HepG2 (cell line): ENCODE measurements around the gene ELL. TPM values are rescaled to one million over a fixed set of nuclear protein-coding genes. Genes with fewer than 3 reads are reported as not detected.
A peak's percentile ranks its signal among the peaks of the same experiment; 100 is the strongest.

Source experiments
- ARNT2 ChIP-seq: sonication (generic); formaldehyde crosslinking; IDR thresholded peaks from 2 replicates; pipeline ENCODE4 v1.8.0; 2022; ENCODE audit warnings: mild to moderate bottlenecking, low read depth, missing genetic modification reagents, moderate library complexity
- CREB1 ChIP-seq, 2 experiments: fragments of 450-650 bp in 1 of 2; IDR thresholded peaks; 2 replicates each; pipeline ENCODE4 v1.6.1; 2016 to 2017; ENCODE audit warnings: control low read depth in 1 of 2, mild to moderate bottlenecking in 1 of 2, missing compliant biosample characterization in 1 of 2, missing genetic modification characterization in 1 of 2
- ELF4 ChIP-seq: sonication (generic); formaldehyde crosslinking; IDR thresholded peaks from 2 replicates; pipeline ENCODE4 v1.5.0; 2020; ENCODE audit warnings: missing genetic modification reagents, mild to moderate bottlenecking, moderate library complexity, borderline replicate concordance
- FLYWCH1 ChIP-seq: sonication (generic); formaldehyde crosslinking; IDR thresholded peaks from 2 replicates; pipeline ENCODE4 v1.8.1; 2023; ENCODE audit warnings: mild to moderate bottlenecking, missing genetic modification reagents
- MAFK ChIP-seq, 2 experiments: IDR thresholded peaks in 1 of 2; conservative IDR thresholded peaks in 1 of 2; 2 replicates each; pipeline ENCODE4 v1.6.1; 2011; ENCODE audit warnings: improper control_type of control experiment in 2 of 2, low read length in 2 of 2
- PHF20 ChIP-seq: sonication (generic); formaldehyde crosslinking; IDR thresholded peaks from 2 replicates; pipeline ENCODE4 v1.5.0; 2020; ENCODE audit warnings: mild to moderate bottlenecking, missing genetic modification reagents
- RAD21 ChIP-seq: fragments of 450-650 bp; formaldehyde crosslinking; IDR thresholded peaks from 2 replicates; pipeline ENCODE4 v1.5.0; 2020; ENCODE audit warnings: mild to moderate bottlenecking
- RFXANK ChIP-seq: IDR thresholded peaks from 2 replicates; pipeline ENCODE4 v1.6.1; 2016
- SIX1 ChIP-seq: sonication (generic); formaldehyde crosslinking; IDR thresholded peaks from 2 replicates; pipeline ENCODE4 v1.4.0; 2020; ENCODE audit warnings: missing genetic modification reagents, borderline replicate concordance
- SP5 ChIP-seq: IDR thresholded peaks from 2 replicates; pipeline ENCODE4 v1.6.1; 2016; ENCODE audit warnings: low read depth, borderline replicate concordance
- ZFP90 ChIP-seq: sonication (generic); formaldehyde crosslinking; IDR thresholded peaks from 2 replicates; pipeline ENCODE4 v1.8.0; 2022; ENCODE audit warnings: missing genetic modification reagents, mild to moderate bottlenecking, inconsistent platforms, borderline replicate concordance
- ZKSCAN8 ChIP-seq: IDR thresholded peaks from 2 replicates; pipeline ENCODE4 v1.6.1; 2016; ENCODE audit warnings: borderline replicate concordance, missing genetic modification reagents, missing compliant biosample characterization
- ZNF235 ChIP-seq: sonication (generic); formaldehyde crosslinking; IDR thresholded peaks from 2 replicates; pipeline ENCODE4 v1.8.1; 2023; ENCODE audit warnings: mild to moderate bottlenecking, missing genetic modification reagents, borderline replicate concordance
- ZNF354B ChIP-seq: sonication (generic); formaldehyde crosslinking; IDR thresholded peaks from 2 replicates; pipeline ENCODE4 v1.8.0; 2022; ENCODE audit warnings: mild to moderate bottlenecking, missing genetic modification reagents
- ZNF44 ChIP-seq: sonication (generic); formaldehyde crosslinking; IDR thresholded peaks from 2 replicates; pipeline ENCODE4 v1.5.1; 2020; ENCODE audit warnings: mild to moderate bottlenecking, missing genetic modification reagents
- ZNF775 ChIP-seq: sonication (generic); formaldehyde crosslinking; IDR thresholded peaks from 2 replicates; pipeline ENCODE4 v1.4.0; 2020; ENCODE audit warnings: missing genetic modification reagents, mild to moderate bottlenecking, moderate library complexity, borderline replicate concordance
- ZSCAN20 ChIP-seq: sonication (generic); formaldehyde crosslinking; IDR thresholded peaks from 2 replicates; pipeline ENCODE4 v1.4.0; 2020; ENCODE audit warnings: missing genetic modification reagents, mild to moderate bottlenecking, borderline replicate concordance
- polyA plus RNA-seq, 8 experiments: library from polyadenylated mRNA; depleted of rRNA in 3 of 8; stranded (reverse) in 7 of 8; unstranded in 1 of 8; fragments of >200 nt; fragmentation: Illumina TruSeq in 4 of 8; extraction: Trizol in 4 of 8; gene quantifications; 2 replicates each; pipeline versions ENCODE4 v1.2.1 to v1.2.3, GENCODE V29; 2011 to 2016; ENCODE audit warnings: low read depth in 4 of 8, missing spikeins in 1 of 8, mixed read lengths in 1 of 8; ENCODE audit not compliant: insufficient read depth in 1 of 8
- total RNA-seq, 5 experiments: library from RNA; depleted of rRNA; stranded (reverse); fragments of >200 nt; fragmentation: Illumina TruSeq; extraction: Trizol; gene quantifications; 2 replicates each; pipeline ENCODE4 v1.2.3, GENCODE V29; 2016; ENCODE audit warnings: low read depth in 1 of 5
- TF ChIP-seq, protein P1 (sequence below): sonication (generic); formaldehyde crosslinking; IDR thresholded peaks from 2 replicates; pipeline ENCODE4 v1.4.0; 2020; ENCODE audit warnings: missing genetic modification reagents
- TF ChIP-seq, protein P2 (sequence below): sonication (generic); formaldehyde crosslinking; IDR thresholded peaks from 2 replicates; pipeline ENCODE4 v1.4.0; 2020; ENCODE audit warnings: missing genetic modification reagents
- TF ChIP-seq, protein P3 (sequence below): sonication (generic); formaldehyde crosslinking; IDR thresholded peaks from 2 replicates; pipeline ENCODE4 v1.4.0; 2020; ENCODE audit warnings: mild to moderate bottlenecking, missing genetic modification reagents
- TF ChIP-seq, protein P4 (sequence below): sonication (generic); formaldehyde crosslinking; IDR thresholded peaks from 2 replicates; pipeline ENCODE4 v1.5.1; 2020; ENCODE audit warnings: mild to moderate bottlenecking, missing genetic modification reagents, borderline replicate concordance

The ELL gene
- total and polyA plus RNA-seq, 2 of the 13 experiments (the other 11 are each of a cell fraction or from before 2014, with no cell fraction given) = 3.7 to 5.4 TPM

DNA sequence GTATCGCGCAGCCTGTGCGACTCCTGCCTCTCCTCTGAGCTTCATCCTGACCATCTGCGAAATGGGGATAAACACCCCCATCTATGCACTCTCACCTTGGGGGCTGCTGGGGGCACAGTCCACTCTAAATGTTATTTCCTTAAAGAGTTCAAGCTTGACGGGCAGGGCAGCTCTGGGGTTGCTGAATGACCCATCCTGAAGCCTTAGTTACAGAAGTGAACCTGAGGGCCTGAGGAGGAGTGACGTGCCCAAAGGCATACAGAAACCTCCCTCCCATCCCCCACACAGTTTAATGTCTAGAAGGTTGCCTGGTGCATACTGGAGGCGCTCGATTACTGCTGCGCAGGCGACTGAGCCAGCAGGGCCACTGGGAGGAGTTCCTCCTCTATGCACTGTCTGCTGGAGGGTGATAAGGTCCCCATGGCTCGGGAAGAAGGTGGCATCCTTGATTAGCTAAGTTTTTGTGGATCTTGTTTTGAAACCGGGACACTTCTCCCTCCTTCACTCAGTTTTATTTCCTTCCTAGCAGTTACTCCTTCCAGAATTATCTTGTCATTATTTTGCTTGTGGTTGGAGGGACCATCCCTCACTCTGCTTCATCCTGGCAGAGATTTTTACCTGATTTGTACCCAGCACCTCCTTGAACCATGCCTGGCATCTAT is 22.1 kb upstream of the ELL start (continued):
- TF ChIP-seq MAFK (conservative IDR thresholded peaks at IDR 0.05 in 1 of 2, IDR thresholded peaks at IDR 0.05 in 1 of 2; ENCODE audit: low read length in 2 of 2) = no peak
- no peak for TF ChIP-seq ZNF235 (CRISPR knock-in tag)
- TF ChIP-seq PHF20 (CRISPR knock-in tag) = 0 out of 2 replicates have a peak, but pooled peaks have one; percentile 27
- no peak for TF ChIP-seq SIX1 (CRISPR knock-in tag)
- TF ChIP-seq ZKSCAN8 (CRISPR knock-in tag) = peak; percentile 98
- no peak for TF ChIP-seq ZSCAN20 (CRISPR knock-in tag)
- TF ChIP-seq ZNF775 = no peak
- TF ChIP-seq CREB1 (IDR thresholded peaks at IDR 0.05) = no peak
- TF ChIP-seq CREB1 (CRISPR knock-in tag; IDR thresholded peaks at IDR 0.05) = no peak
- TF ChIP-seq RFXANK (CRISPR knock-in tag) = no peak
- TF ChIP-seq SP5 (CRISPR knock-in tag) = no peak
- no peak for TF ChIP-seq ZNF354B
- TF ChIP-seq, protein P1, sequence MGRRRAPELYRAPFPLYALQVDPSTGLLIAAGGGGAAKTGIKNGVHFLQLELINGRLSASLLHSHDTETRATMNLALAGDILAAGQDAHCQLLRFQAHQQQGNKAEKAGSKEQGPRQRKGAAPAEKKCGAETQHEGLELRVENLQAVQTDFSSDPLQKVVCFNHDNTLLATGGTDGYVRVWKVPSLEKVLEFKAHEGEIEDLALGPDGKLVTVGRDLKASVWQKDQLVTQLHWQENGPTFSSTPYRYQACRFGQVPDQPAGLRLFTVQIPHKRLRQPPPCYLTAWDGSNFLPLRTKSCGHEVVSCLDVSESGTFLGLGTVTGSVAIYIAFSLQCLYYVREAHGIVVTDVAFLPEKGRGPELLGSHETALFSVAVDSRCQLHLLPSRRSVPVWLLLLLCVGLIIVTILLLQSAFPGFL (CRISPR knock-in tag) = no peak
- TF ChIP-seq RAD21 (CRISPR knock-in tag) = no peak
- TF ChIP-seq, protein P2, sequence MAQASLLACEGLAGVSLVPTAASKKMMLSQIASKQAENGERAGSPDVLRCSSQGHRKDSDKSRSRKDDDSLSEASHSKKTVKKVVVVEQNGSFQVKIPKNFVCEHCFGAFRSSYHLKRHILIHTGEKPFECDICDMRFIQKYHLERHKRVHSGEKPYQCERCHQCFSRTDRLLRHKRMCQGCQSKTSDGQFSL = no peak
- TF ChIP-seq ZFP90 (CRISPR knock-in tag) = no peak
- TF ChIP-seq ELF4 (CRISPR knock-in tag) = no peak
- TF ChIP-seq, protein P3, sequence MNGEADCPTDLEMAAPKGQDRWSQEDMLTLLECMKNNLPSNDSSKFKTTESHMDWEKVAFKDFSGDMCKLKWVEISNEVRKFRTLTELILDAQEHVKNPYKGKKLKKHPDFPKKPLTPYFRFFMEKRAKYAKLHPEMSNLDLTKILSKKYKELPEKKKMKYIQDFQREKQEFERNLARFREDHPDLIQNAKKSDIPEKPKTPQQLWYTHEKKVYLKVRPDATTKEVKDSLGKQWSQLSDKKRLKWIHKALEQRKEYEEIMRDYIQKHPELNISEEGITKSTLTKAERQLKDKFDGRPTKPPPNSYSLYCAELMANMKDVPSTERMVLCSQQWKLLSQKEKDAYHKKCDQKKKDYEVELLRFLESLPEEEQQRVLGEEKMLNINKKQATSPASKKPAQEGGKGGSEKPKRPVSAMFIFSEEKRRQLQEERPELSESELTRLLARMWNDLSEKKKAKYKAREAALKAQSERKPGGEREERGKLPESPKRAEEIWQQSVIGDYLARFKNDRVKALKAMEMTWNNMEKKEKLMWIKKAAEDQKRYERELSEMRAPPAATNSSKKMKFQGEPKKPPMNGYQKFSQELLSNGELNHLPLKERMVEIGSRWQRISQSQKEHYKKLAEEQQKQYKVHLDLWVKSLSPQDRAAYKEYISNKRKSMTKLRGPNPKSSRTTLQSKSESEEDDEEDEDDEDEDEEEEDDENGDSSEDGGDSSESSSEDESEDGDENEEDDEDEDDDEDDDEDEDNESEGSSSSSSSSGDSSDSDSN = 0 out of 2 replicates have a peak, but pooled peaks have one; percentile 18
- no peak for TF ChIP-seq ARNT2
- no peak for TF ChIP-seq ZNF44 (CRISPR knock-in tag)
- TF ChIP-seq, protein P4, sequence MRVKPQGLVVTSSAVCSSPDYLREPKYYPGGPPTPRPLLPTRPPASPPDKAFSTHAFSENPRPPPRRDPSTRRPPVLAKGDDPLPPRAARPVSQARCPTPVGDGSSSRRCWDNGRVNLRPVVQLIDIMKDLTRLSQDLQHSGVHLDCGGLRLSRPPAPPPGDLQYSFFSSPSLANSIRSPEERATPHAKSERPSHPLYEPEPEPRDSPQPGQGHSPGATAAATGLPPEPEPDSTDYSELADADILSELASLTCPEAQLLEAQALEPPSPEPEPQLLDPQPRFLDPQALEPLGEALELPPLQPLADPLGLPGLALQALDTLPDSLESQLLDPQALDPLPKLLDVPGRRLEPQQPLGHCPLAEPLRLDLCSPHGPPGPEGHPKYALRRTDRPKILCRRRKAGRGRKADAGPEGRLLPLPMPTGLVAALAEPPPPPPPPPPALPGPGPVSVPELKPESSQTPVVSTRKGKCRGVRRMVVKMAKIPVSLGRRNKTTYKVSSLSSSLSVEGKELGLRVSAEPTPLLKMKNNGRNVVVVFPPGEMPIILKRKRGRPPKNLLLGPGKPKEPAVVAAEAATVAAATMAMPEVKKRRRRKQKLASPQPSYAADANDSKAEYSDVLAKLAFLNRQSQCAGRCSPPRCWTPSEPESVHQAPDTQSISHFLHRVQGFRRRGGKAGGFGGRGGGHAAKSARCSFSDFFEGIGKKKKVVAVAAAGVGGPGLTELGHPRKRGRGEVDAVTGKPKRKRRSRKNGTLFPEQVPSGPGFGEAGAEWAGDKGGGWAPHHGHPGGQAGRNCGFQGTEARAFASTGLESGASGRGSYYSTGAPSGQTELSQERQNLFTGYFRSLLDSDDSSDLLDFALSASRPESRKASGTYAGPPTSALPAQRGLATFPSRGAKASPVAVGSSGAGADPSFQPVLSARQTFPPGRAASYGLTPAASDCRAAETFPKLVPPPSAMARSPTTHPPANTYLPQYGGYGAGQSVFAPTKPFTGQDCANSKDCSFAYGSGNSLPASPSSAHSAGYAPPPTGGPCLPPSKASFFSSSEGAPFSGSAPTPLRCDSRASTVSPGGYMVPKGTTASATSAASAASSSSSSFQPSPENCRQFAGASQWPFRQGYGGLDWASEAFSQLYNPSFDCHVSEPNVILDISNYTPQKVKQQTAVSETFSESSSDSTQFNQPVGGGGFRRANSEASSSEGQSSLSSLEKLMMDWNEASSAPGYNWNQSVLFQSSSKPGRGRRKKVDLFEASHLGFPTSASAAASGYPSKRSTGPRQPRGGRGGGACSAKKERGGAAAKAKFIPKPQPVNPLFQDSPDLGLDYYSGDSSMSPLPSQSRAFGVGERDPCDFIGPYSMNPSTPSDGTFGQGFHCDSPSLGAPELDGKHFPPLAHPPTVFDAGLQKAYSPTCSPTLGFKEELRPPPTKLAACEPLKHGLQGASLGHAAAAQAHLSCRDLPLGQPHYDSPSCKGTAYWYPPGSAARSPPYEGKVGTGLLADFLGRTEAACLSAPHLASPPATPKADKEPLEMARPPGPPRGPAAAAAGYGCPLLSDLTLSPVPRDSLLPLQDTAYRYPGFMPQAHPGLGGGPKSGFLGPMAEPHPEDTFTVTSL = no peak
- TF ChIP-seq FLYWCH1 = no peak
